ENCODE measurements around the gene RAP1GAP.

GRCh38 chr1:21654209-21654608 is 14.9 kb downstream of the RAP1GAP start:
- TF ChIP-seq EZH2 (IDR thresholded peaks at IDR 0.05; ENCODE audit: borderline replicate concordance, low read length): no peak
- TF ChIP-seq, protein P1, sequence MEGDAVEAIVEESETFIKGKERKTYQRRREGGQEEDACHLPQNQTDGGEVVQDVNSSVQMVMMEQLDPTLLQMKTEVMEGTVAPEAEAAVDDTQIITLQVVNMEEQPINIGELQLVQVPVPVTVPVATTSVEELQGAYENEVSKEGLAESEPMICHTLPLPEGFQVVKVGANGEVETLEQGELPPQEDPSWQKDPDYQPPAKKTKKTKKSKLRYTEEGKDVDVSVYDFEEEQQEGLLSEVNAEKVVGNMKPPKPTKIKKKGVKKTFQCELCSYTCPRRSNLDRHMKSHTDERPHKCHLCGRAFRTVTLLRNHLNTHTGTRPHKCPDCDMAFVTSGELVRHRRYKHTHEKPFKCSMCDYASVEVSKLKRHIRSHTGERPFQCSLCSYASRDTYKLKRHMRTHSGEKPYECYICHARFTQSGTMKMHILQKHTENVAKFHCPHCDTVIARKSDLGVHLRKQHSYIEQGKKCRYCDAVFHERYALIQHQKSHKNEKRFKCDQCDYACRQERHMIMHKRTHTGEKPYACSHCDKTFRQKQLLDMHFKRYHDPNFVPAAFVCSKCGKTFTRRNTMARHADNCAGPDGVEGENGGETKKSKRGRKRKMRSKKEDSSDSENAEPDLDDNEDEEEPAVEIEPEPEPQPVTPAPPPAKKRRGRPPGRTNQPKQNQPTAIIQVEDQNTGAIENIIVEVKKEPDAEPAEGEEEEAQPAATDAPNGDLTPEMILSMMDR (IDR thresholded peaks at IDR 0.05; ENCODE audit: low read length): no peak
